M059J (cell line): ENCODE results near the gene PRKCZ. TPM values are rescaled to one million over a fixed set of nuclear protein-coding genes. Genes with fewer than 3 reads are reported as not detected.
A peak's percentile ranks its signal among the peaks of the same experiment; 100 is the strongest.
"Not testable (repeated sequence)": the region's sequence is repeated elsewhere in the genome, so short reads cannot be mapped to it uniquely, and the experiment has no call there.

ENCODE experiments used
- DNase-seq: peaks from one replicate; pipeline ENCODE4 v3.0.0-alpha.2; 2012; ENCODE audit warnings: low read depth
- total RNA-seq: library from RNA; depleted of rRNA; stranded (reverse); fragments of >200 nt; shearing (Covaris generic); gene quantifications from 2 replicates; pipeline ENCODE4 v1.2.3, GENCODE V29; 2014

PRKCZ gene
- total RNA-seq, 1 experiment from 2014 or later = 0.44 TPM

DNA sequence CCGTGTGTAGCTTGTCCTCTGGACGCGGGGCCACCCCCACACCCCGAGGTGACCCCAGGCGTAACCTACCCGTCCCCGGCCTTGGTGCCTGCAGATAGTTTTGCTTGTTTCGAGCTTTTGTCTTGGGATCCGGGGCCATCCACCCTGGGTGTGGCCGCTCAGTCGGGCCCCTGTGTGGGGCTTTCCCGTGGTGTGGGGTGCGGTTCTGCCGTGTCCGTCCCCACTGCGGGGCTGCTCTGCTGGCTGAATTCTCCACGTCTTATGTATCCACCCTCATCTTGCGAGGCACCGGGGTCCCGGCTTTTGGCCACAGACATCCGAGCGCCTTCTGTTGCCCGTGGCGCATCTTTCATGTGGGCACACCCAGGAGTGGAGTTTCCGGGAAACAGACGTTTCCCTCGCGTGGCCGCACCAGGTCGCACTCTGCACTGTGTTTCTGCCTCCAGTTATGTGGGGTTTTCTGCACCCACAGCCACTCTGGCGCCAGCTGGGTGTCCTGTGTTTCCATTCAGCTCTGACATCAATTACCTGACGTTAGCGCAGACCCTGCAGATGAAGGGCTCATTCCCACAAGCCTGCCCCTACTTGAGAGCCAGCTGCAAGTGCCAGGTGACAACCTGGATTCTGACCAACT, 64.9 kb downstream of the PRKCZ start:
- no peak for DNase-seq

GRCh38 chr1:2115702-2116341, 65.6 kb downstream of the PRKCZ start:
- no peak for DNase-seq

DNA sequence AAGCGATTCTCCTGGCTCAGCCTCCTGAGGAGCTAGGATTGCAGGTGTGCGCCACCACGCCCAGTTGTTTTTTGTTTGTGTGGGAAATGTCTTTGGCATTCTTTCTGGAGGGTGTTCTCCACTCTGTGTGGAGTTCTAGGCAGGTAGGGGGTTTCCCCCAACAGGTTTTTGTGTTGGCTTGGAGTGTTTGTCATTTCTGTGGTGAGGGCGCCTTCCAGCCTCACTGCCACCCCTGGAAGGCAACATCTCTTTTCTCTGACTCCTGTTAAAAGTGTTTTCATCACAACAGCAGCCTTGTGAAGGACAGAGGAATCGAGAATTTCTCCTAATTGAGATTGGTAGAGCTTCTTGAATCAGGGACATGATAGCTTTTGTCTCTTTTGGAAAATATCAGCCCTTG, 69.7 kb downstream of the PRKCZ start:
- no peak for DNase-seq

DNA sequence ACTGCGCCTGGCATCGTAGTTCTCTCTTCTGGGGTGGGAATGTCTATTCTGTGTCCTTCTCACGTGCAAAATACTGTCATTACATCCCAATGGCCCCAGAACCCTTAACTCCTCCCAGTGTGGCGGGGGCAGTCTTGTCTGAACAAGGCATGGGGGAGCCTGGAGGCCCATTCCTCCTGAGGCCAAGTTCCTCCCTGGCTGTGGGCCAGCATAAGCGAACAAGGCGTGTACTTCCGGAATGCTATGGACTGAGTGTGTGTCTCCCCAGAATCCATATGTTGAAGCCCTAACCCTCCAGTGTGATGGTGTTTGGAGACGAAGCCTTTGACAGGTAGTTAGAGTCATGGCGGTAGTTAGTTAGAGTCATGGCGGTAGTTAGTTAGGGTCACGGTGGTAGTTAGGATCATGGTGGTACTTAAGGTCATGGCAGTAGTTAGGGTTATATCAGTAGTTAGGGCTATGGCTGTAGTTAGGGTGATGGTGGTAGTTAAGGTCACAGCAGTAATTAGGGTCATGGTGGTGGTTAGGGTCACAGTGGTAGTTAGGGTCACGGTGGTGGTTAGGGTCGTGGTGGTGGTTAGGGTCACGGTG, 71.0 kb downstream of the PRKCZ start:
- no peak for DNase-seq

DNA sequence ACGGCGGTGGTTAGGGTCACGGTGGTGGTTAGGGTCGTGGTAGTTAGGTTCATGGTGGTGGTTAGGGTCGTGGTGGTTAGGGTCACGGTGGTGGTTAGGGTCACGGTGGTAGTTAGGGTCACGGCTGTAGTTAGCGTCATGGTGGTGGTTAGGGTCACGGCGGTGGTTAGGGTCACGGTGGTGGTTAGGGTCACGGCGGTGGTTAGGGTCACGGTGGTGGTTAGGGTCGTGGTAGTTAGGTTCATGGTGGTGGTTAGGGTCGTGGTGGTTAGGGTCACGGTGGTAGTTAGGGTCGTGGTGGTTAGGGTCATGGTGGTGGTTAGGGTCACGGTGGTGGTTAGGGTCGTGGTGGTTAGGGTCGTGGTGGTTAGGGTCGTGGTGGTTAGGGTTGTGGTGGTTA, 71.6 kb downstream of the PRKCZ start:
- DNase-seq = not testable (repeated sequence)

DNA sequence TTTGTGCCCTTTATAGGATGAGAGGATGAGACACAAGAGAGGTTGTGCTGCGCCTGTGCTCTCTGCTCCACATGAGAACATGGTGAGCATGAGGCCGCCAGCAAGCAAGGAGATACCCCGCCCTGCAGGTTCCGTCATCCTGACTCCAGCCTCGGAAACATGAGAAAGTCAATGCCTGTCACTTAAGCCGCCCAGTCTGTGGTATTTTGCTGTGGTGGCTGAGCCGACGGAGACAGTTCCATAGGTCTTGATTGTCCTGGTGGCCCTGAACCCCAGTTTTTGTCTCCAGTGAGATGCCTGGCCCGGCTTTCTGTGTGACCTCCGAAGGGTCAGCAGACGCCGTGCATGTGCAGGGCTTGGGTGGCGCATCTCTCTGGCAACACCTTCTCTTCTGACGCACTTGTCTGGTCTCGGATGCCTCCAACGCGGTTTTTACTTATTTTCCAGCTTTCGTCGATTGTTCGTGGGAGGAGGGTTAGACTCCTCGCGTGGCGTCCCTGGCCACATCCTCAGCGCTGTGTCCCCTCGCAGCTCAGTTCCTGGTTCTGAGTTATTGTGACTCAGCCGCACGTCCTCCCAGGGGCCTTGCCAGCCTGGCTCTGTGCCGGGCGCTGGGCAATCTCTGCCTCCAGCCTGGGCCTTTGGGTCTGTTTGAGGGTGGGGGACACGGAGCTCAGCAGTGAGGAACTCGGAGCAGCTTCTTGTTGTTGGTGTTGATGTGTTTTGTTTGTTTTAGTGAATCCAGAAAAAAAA, 74.4 kb downstream of the PRKCZ start:
- DNase-seq = no peak

DNA sequence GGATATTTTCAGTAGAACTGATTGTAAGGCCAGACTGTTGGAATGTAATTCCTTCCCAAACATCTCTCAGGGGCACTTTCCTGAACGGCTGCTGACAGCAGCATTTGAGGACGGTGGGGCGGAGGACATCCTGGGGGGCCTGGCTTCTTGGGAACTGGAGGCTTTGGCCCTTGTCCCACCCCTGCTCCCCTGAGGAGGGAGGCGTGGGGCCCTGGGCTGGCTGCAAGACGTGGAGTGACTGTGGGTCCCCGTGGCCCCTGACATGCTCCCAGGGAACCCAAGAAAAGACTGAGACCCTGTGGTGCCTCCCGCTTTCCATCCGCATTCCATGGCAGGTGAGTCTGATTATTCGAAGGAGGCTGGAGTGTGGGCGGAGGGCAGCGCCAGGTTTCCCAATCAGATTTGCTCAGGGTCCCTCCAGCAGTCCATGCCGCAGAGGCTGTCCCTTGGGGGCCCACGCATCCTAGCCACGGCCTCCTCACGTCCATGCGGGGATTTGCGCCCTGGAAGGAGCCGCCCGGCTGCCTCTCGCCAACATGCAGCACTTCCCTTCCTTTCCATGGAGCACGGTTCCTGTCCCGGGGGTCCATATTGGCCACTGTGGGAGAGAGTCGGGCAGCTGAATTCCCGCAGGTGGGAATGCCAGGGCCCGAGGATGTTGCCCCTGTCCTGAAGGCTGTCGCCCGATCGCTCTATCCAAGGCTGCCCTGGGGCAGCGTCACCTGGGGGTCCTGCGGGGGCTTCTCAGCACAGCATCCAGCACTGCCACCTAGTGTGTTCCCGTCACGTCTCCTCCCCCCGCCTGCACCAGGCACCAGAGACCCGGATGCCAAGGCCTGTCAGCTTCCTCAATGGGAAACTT, 75.4 kb downstream of the PRKCZ start:
- DNase-seq = no peak

- DNase-seq = no peak
Measured at GRCh38 chr1:2126331-2127186, 76.3 kb downstream of the PRKCZ start.

- no peak for DNase-seq
Measured at GRCh38 chr1:2127187-2128145, 77.3 kb downstream of the PRKCZ start.

DNA sequence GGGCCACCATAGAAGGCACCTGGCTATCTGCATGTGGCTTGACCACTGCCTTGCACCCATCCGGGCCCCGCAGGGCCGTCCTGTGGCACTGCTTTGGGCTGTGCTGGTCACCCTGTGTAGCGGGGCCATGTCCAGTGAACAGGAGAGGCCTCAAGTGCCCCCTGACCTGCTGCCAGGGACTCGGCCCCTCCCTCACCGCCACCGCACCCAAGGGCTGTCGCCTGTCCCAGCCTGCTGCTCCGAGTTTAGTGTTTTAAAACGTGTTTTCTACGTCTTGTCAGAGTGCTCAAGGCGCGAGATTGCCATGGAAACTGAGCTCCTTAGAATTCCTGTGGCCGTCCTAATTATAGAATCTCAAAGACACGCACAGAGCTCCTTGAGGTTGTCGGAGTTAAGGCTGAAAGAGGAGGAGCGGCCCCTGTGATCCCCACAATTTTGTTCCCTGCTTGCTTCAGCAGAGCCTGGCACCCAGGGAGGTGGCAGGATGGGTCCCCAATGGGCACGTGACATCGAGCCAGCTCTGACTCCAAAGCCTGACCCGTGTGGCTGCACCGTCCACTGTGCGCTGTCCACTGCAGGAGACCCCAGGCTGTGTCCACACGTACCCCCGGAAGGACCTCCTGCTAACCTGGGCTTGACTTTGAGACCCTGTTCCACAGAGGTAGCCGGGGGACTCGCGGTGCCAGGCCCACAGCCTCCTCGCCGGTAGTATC, 78.1 kb downstream of the PRKCZ start:
- peak; percentile 25 for DNase-seq

GRCh38 chr1:2129256-2129943, 79.2 kb downstream of the PRKCZ start:
- no peak for DNase-seq

DNA sequence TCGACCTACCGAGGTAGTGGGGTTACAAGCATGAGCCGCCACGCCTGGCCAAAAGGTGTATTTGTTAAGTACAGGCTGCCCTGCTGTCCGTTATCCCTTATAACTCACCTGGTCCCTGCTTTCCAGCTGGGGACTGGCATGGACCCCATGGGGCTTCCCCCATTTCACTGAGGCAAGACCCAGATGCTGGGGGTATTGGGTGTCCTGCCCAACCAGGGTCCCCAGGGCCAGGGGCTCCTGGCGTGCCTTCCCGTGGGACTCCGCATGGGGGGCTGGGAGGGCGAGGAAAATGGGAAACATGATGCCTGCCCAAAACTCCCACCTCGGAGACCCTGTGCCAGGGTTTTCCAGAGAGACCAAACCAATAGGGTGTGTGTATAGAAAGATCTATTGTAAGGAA, 79.9 kb downstream of the PRKCZ start:
- DNase-seq = no peak

- no peak for DNase-seq
Measured at GRCh38 chr1:2130871-2131289, 80.7 kb downstream of the PRKCZ start.

DNA sequence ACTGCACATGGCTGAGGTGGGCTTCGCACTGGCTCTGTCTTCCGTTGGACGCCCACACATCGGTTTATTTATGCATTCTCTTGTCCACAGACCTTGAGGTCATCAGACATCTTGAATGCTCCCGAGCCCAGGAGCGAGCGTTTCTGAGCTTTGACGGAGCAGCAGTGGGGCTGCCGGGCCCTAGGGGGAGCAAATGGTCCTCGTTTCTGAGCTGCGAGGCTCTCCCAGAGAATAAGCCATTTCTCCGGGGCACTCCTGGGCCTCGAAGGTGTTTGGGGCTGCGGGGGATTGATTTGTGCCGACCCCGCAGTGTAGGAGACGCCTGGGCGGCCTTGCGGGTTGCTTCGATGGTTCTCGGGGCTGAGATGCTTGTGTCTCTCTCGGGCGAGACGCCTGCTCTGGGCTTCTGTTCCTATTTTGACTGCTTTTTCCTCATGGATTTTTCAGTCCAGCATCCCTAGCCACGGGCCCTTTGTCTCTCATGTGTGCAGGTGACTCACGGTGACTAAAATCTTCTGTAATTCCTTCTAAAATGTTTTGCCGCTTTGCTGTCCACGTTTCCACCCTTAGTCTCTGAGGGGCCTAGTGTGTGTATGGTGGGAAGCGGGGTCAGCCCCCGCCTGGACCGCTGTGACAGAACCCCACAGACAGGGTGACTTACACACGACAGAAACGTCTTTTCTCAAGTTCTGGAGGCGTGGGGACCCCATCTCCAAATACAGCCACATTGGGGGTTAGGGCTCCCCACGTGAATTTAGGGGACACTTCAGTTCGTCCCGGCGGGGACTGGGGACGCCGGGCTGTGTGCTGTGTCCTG, 82.2 kb downstream of the PRKCZ start:
- peak; percentile 70 for DNase-seq

- peak; percentile 60 for DNase-seq
Measured at GRCh38 chr1:2133039-2133878, 83.0 kb downstream of the PRKCZ start.

DNA sequence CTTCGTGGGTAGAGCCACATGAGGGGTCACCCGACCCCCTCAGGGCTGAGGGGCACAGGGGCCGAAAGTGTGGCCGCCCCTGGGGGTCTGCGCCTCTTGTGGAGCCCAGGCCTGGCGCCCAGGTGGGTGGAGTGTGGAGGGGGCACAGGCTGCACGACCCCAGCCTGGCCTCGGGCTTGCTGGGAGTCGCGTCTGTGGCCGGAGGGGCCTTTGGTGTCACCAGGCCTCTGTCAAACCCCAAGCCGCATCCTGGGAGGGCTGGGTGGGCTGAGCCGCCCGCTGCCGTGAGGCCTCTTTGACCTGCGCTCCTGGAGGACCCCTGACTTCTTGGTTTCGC, 83.6 kb downstream of the PRKCZ start:
- no peak for DNase-seq

- DNase-seq = no peak
Measured at GRCh38 chr1:2134266-2134620, 84.0 kb downstream of the PRKCZ start.
